PC-9 (cell line): ENCODE results near the gene EEPD1. TPM values are rescaled to one million over a fixed set of nuclear protein-coding genes. Genes with fewer than 3 reads are reported as not detected.

Experiments
- BruUV-seq: library from RNA; stranded (reverse); fragments of 400-500 nt; replicated peaks from 2 replicates; lab custom pipeline; 2021; lab: Mats Ljungman, UMichigan
- CTCF ChIA-PET: fragments of 300-600 bp; sonication (Branson Sonifier 250); formaldehyde crosslinking; loops from one replicate; lab custom pipeline; 2022; ENCODE audit warnings: antibody characterized with exemption; lab: Charles Lee
- POLR2A ChIA-PET: fragments of 300-600 bp; sonication (Branson Sonifier 250); formaldehyde crosslinking; loops from one replicate; lab custom pipeline; 2022; ENCODE audit warnings: antibody characterized with exemption; ENCODE audit not compliant: unreplicated experiment; lab: Charles Lee
- DNase-seq, 2 experiments: peaks; one replicate each; pipeline versions ENCODE4 v3.0.0 to v3.0.0-alpha.2; 2015 to 2022; ENCODE audit warnings: mixed read lengths in 1 of 2
- H2AFZ ChIP-seq: fragments of 200-600 bp; sonication (generic); 2 replicates; pipeline ENCODE4 v1.8.1; 2017; ENCODE audit warnings: antibody characterized with exemption
- H3F3A ChIP-seq: fragments of 200-600 bp; sonication (generic); 2 replicates; pipeline ENCODE4 v1.8.1; 2017; ENCODE audit warnings: antibody characterized with exemption, mild to moderate bottlenecking, low read depth; ENCODE audit not compliant: insufficient read depth
- H3K27ac ChIP-seq: fragments of 200-600 bp; sonication (generic); 2 replicates; pipeline ENCODE4 v1.6.1; 2016; ENCODE audit warnings: mixed run types
- H3K27me3 ChIP-seq: fragments of 200-600 bp; sonication (generic); 2 replicates; pipeline ENCODE4 v1.6.1; 2016; ENCODE audit warnings: low read depth, mixed run types; ENCODE audit not compliant: insufficient read depth
- H3K36me3 ChIP-seq: fragments of 200-600 bp; sonication (generic); 2 replicates; pipeline ENCODE4 v1.6.1; 2016; ENCODE audit warnings: low read depth, mixed run types
- H3K4me1 ChIP-seq: fragments of 200-600 bp; sonication (generic); replicated peaks from 2 replicates; pipeline ENCODE4 v1.6.1; 2016; ENCODE audit warnings: mixed run types; ENCODE audit not compliant: insufficient read depth
- H3K4me2 ChIP-seq: fragments of 200-600 bp; sonication (generic); 2 replicates; pipeline ENCODE4 v1.6.1; 2017; ENCODE audit warnings: mixed run types
- H3K4me3 ChIP-seq: fragments of 200-600 bp; sonication (generic); 2 replicates; pipeline ENCODE4 v1.6.1; 2016; ENCODE audit warnings: mixed run types
- H3K79me2 ChIP-seq: fragments of 200-600 bp; sonication (generic); 2 replicates; pipeline ENCODE4 v1.6.1; 2017; ENCODE audit warnings: low read depth, mixed run types
- H3K9me2 ChIP-seq: fragments of 200-600 bp; sonication (generic); 2 replicates; pipeline ENCODE4 v1.8.1; 2017; ENCODE audit warnings: mild to moderate bottlenecking; ENCODE audit not compliant: insufficient read depth
- H3K9me3 ChIP-seq: fragments of 200-600 bp; sonication (generic); 2 replicates; pipeline ENCODE4 v1.8.1; 2016; ENCODE audit warnings: low read depth; ENCODE audit not compliant: insufficient read depth
- H4K20me1 ChIP-seq: fragments of 200-600 bp; sonication (generic); 2 replicates; pipeline ENCODE4 v1.8.1; 2017; ENCODE audit not compliant: insufficient read depth
- EZH2 ChIP-seq: fragments of 200-600 bp; sonication (generic); IDR thresholded peaks from 2 replicates; pipeline ENCODE4 v1.8.0; 2017; ENCODE audit warnings: antibody characterized with exemption, low read depth
- intact Hi-C: fragments of 100-400 bp; cut with micrococcal nuclease; formaldehyde crosslinking; loops from one replicate; pipeline ENCODE4 v1.10.0; 2022; ENCODE audit not compliant: unreplicated experiment
- total RNA-seq: library from RNA; stranded (reverse); gene quantifications from 2 replicates; pipeline ENCODE4 v1.2.3, GENCODE V29; 2021
- TF ChIP-seq, protein P1 (sequence below): fragments of 200-600 bp; sonication (generic); conservative IDR thresholded peaks from 2 replicates; pipeline ENCODE4 v1.6.1; 2017; ENCODE audit warnings: mixed run types, antibody characterized with exemption, mild to moderate bottlenecking, moderate library complexity

EEPD1 gene
- total RNA-seq, 1 experiment from 2014 or later = 6.0 TPM

DNA sequence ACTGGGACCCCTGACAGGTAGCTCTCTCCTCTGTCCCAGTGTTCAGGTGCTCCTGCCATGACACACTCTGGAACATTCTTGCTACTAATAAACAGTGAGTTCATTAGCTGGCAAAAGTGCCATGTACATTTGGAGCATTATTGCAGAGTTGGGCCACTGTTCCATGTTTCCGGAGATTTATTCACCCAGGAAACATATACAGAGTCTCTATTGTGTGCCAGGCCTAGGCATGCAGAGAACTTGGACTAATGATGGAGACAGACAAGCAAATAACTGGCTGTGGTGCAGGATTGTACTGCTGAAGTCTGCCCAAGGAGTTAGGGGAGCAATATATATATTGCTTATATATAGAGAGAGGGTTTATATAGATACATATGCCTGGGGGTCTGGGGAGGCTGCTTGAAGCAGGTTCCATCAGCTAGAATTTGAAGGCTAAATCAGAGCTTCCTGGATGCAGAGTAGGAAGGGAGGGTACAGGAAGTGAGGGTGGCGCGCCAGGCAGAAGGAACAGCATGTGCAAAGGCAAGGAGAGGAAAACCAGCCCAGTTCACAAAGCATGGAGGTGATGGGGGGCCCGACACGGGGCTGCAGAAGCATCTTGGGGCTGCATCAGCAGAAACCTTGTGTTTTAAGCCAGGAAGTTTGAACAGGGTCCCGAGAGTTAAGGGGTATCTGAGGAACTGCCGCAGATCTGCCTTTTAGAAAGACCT lies 22.7 kb upstream of the EEPD1 start:
- Histone ChIP-seq H4K20me1 (no peaks in the 10 kb centered on the region), H3K36me3 (no peaks in the 10 kb centered on the region), H3K79me2 (no peaks in the 10 kb centered on the region), H3K4me2 (no peak overlapping the region), H3K27me3 (no peaks in the 10 kb centered on the region), H3K27ac (no peak overlapping the region), H3K4me3 (no peak overlapping the region), H2AFZ (no peak overlapping the region), H3K9me2 (no peaks in the 10 kb centered on the region), H3F3A (peaks cover 13% of the 10 kb centered on the region; the same call in 1 of the 2 replicates), H3K9me3 (no peaks in the 10 kb centered on the region), H3K4me1 (peaks cover 33% of the 10 kb centered on the region)
- intact Hi-C loops = no loop called here
- DNase-seq = no peak
- no peak for TF ChIP-seq EZH2
- TF ChIP-seq, protein P1, sequence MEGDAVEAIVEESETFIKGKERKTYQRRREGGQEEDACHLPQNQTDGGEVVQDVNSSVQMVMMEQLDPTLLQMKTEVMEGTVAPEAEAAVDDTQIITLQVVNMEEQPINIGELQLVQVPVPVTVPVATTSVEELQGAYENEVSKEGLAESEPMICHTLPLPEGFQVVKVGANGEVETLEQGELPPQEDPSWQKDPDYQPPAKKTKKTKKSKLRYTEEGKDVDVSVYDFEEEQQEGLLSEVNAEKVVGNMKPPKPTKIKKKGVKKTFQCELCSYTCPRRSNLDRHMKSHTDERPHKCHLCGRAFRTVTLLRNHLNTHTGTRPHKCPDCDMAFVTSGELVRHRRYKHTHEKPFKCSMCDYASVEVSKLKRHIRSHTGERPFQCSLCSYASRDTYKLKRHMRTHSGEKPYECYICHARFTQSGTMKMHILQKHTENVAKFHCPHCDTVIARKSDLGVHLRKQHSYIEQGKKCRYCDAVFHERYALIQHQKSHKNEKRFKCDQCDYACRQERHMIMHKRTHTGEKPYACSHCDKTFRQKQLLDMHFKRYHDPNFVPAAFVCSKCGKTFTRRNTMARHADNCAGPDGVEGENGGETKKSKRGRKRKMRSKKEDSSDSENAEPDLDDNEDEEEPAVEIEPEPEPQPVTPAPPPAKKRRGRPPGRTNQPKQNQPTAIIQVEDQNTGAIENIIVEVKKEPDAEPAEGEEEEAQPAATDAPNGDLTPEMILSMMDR = no peak
- CTCF ChIA-PET = no interaction called here
- POLR2A ChIA-PET = no interaction called here
- BruUV-seq = no TSS peak

DNA sequence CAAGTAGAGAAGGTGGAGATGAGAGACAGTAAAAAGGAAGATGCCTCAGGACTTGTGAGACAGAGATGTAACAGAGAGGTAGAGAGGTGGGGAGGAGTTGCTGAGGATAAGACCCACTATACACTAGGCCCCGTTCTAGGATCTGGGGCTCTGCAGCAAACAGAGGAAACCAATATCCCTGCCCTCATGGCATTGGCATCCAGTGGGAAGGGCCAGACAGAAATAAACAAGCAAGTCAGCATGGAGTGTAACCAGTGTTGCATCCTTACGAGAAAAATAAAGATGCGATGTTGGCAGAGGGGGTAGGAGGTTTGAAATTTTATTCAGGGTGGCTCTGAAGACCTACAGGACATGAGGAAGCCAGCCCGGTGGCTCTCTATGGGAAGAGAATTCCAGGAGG lies 22.0 kb upstream of the EEPD1 start:
- intact Hi-C loops = no loop called here
- POLR2A ChIA-PET = no interaction called here

DNA sequence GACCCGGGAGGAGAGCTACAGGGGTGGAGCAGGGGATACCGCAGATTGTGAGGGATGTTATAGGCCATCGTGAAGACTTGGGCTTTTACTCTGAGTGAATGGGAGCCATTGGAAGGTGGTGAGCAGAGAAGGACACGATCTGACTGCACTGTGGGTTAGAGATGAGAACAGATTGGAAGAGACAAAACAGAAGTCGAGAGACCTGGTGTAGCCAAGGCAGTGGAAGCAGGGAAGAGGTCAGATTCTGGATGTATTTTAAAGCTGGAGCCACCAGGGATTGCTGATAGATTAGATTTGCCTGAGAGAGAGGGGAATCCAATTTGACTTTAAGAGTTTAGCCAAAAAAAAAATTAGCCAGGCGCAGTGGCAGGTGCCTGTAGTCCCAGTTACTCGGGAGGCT lies 21.6 kb upstream of the EEPD1 start:
- ChIA-PET POLR2A (no interaction called here), CTCF (interaction anchor here (0.5 kb wide), 1 partner anchor 438 kb away, joined by 4 read pairs; no protein-coding TSS in a partner anchor)
- Histone ChIP-seq H3K4me1 (peaks cover 33% of the 10 kb centered on the region), H3K4me2 (no peak overlapping the region), H3K79me2 (no peaks in the 10 kb centered on the region), H3F3A (peaks cover 13% of the 10 kb centered on the region; the same call in 1 of the 2 replicates), H3K27me3 (no peaks in the 10 kb centered on the region), H3K36me3 (no peaks in the 10 kb centered on the region), H3K27ac (no peak overlapping the region), H3K9me2 (no peaks in the 10 kb centered on the region), H4K20me1 (no peaks in the 10 kb centered on the region), H3K9me3 (no peaks in the 10 kb centered on the region), H2AFZ (no peak overlapping the region), H3K4me3 (no peak overlapping the region)
- TF ChIP-seq, protein P1 = no peak
- no peak for TF ChIP-seq EZH2
- no TSS peak for BruUV-seq
- intact Hi-C loops = no loop called here
- DNase-seq = no peak

More for the DNA sequence above, 22.0 kb upstream of the EEPD1 start:
- Histone ChIP-seq H3K27ac (no peak overlapping the region), H3F3A (peaks cover 13% of the 10 kb centered on the region; the same call in 1 of the 2 replicates), H3K4me3 (no peak overlapping the region), H3K4me1 (peaks cover 33% of the 10 kb centered on the region), H3K36me3 (no peaks in the 10 kb centered on the region), H3K4me2 (no peak overlapping the region), H2AFZ (no peak overlapping the region), H3K9me3 (no peaks in the 10 kb centered on the region), H3K9me2 (no peaks in the 10 kb centered on the region), H4K20me1 (no peaks in the 10 kb centered on the region), H3K27me3 (no peaks in the 10 kb centered on the region), H3K79me2 (no peaks in the 10 kb centered on the region)
- CTCF ChIA-PET = no interaction called here
- TF ChIP-seq EZH2 = no peak
- TF ChIP-seq, protein P1 = no peak
- no TSS peak for BruUV-seq
- DNase-seq = no peak
